Loucy (cell line): ENCODE measurements around the gene ZNF541.

Source experiments
- H2AFZ ChIP-seq: fragments of 200-600 bp; sonication (generic); 2 replicates; pipeline ENCODE4 v1.6.0; 2016; ENCODE audit warnings: antibody characterized with exemption, mild to moderate bottlenecking, low read length, moderate library complexity
- H3F3A ChIP-seq: fragments of 200-600 bp; 2 replicates; pipeline ENCODE4 v1.6.0; 2016; ENCODE audit warnings: antibody characterized with exemption, low read depth, mild to moderate bottlenecking
- H3K27me3 ChIP-seq: fragments of 200-600 bp; sonication (generic); 2 replicates; pipeline ENCODE4 v1.6.1; 2014; ENCODE audit warnings: low read length, mild to moderate bottlenecking; ENCODE audit not compliant: insufficient read depth, poor library complexity, severe bottlenecking
- H3K36me3 ChIP-seq: fragments of 200-600 bp; sonication (generic); 2 replicates; pipeline ENCODE4 v1.6.1; 2016; ENCODE audit warnings: low read length; ENCODE audit not compliant: insufficient read depth
- H3K4me1 ChIP-seq: fragments of 200-600 bp; sonication (generic); 2 replicates; pipeline ENCODE4 v1.5.1; 2014; ENCODE audit warnings: low read length, mild to moderate bottlenecking; ENCODE audit not compliant: insufficient read depth, poor library complexity, severe bottlenecking
- H3K4me2 ChIP-seq: fragments of 200-600 bp; sonication (generic); 2 replicates; pipeline ENCODE4 v1.6.0; 2014; ENCODE audit warnings: antibody characterized with exemption, low read length, low read depth, mild to moderate bottlenecking; ENCODE audit not compliant: poor library complexity, severe bottlenecking
- H3K4me3 ChIP-seq: fragments of 200-600 bp; sonication (generic); 2 replicates; pipeline ENCODE4 v1.5.1; 2014; ENCODE audit warnings: low read length, mild to moderate bottlenecking, mixed read lengths; ENCODE audit not compliant: poor library complexity, severe bottlenecking
- H3K79me2 ChIP-seq: fragments of 200-600 bp; sonication (generic); 2 replicates; pipeline ENCODE4 v1.6.1; 2014; ENCODE audit warnings: low read length; ENCODE audit not compliant: insufficient read depth
- H3K9ac ChIP-seq: fragments of 200-600 bp; sonication (generic); 2 replicates; pipeline ENCODE4 v1.6.0; 2014; ENCODE audit warnings: mild to moderate bottlenecking, low read depth, low read length, moderate library complexity; ENCODE audit not compliant: poor library complexity, severe bottlenecking
- H3K9me2 ChIP-seq: fragments of 200-600 bp; sonication (generic); replicated peaks from 2 replicates; pipeline ENCODE4 v1.6.1; 2016; ENCODE audit warnings: low read depth, low read length, mixed read lengths
- H3K9me3 ChIP-seq: fragments of 200-600 bp; sonication (generic); 2 replicates; pipeline ENCODE4 v1.6.1; 2014; ENCODE audit warnings: mild to moderate bottlenecking, antibody characterized with exemption, low read length, low read depth; ENCODE audit not compliant: insufficient read depth
- H4K20me1 ChIP-seq: fragments of 200-600 bp; sonication (generic); 2 replicates; pipeline ENCODE4 v1.6.0; 2014; ENCODE audit warnings: antibody characterized with exemption, low read length, mild to moderate bottlenecking; ENCODE audit not compliant: insufficient read depth, poor library complexity, severe bottlenecking
- EZH2phosphoT487 ChIP-seq: fragments of 200-600 bp; IDR thresholded peaks from 2 replicates; pipeline ENCODE4 v1.6.1; 2018; ENCODE audit warnings: antibody characterized with exemption, mild to moderate bottlenecking, moderate library complexity, borderline replicate concordance
- TF ChIP-seq, protein P1 (sequence below): fragments of 200-600 bp; sonication (generic); conservative IDR thresholded peaks from 2 replicates; pipeline ENCODE4 v1.5.1; 2014; ENCODE audit warnings: mild to moderate bottlenecking, antibody characterized with exemption, low read length

Gene ZNF541

DNA sequence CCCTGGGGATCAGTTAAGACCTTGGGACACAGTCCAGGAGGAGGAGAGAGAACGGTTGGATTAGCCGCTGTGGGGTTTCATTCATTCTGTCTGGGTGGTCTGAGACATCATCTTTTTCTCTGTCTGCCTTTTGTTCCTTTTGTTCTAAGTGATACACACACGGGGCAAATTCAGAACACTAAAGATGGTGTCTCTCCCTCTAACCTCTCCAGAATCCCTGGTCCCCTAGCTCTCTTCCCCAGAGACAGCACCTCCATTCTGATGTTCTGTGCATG, 41.0 kb upstream of the ZNF541 start:
- Histone ChIP-seq H3K27me3 (no peaks in the 10 kb centered on the region), H3K36me3 (no peaks in the 10 kb centered on the region), H2AFZ (no peak overlapping the region), H3K4me3 (no peak overlapping the region), H3K9me2 (no peaks in the 10 kb centered on the region), H3K9ac (no peak overlapping the region), H3F3A (no peaks in the 10 kb centered on the region), H4K20me1 (peaks cover 54% of the 10 kb centered on the region), H3K4me1 (peaks cover 12% of the 10 kb centered on the region), H3K79me2 (peaks cover 95% of the 10 kb centered on the region), H3K9me3 (no peaks in the 10 kb centered on the region), H3K4me2 (no peak overlapping the region)
- no peak for TF ChIP-seq EZH2phosphoT487
- TF ChIP-seq, protein P1, sequence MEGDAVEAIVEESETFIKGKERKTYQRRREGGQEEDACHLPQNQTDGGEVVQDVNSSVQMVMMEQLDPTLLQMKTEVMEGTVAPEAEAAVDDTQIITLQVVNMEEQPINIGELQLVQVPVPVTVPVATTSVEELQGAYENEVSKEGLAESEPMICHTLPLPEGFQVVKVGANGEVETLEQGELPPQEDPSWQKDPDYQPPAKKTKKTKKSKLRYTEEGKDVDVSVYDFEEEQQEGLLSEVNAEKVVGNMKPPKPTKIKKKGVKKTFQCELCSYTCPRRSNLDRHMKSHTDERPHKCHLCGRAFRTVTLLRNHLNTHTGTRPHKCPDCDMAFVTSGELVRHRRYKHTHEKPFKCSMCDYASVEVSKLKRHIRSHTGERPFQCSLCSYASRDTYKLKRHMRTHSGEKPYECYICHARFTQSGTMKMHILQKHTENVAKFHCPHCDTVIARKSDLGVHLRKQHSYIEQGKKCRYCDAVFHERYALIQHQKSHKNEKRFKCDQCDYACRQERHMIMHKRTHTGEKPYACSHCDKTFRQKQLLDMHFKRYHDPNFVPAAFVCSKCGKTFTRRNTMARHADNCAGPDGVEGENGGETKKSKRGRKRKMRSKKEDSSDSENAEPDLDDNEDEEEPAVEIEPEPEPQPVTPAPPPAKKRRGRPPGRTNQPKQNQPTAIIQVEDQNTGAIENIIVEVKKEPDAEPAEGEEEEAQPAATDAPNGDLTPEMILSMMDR, result no peak

DNA sequence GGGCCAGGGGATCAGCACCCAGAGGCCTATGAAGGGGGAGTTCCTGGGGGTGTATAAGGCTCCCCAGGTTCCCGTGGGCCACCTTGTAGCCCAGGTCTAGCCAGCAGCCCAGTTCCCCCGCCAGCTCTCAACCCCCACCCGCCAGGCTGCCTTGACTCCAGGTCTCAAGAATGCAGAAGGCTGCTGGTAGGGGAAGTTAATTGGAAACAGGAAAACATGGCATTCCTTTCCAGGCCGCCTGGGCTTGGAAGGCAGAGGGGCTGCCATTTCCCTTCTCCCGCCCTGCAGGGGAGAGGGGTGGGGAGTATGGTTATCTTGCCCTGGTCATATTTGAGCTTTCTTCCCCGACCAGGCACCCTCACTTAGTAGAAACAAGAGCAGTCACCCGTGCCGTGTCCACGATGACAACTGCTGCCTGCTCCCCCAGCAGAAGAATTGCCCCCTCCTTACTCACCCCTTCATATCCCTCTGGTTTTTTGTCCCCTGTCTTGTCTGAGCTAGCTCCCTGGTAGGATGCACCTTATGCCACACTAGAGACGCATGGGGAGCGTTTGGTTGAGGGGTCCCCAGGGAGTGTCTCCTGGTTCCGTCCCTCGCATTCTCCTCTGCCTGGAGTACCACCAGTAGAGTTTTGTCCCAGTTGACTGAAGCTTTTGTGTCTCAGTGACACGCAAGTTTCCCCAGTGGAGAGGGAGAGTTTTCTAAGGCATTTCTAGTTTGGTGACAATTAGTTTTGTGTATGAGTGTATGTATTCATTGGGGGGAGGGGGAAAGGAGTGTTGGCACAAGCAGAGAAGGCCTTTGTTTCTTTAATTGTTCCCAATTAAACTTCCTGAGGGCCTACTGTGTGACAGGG, 40.4 kb upstream of the ZNF541 start:
- no peak overlapping the region for H3K9ac ChIP-seq

DNA sequence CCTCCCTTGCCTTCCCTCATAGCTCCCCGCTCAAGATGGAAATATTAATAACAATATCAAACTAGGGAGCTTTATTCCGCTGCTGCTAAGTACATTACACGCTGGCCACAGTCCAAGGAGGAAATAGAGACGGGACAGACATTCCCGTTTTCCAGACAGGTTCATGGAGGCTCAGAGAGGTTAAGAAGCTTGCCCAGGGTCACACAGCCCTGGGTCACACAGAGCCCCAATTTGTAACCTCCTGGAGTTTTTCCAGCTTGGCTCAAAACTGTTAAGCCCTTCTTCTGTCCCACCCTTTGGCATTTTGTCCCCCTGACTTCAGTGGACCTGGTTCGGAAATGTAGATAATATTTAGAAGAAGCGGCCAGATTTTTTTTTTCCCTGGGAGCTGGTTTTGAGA, 38.0 kb upstream of the ZNF541 start:
- Histone ChIP-seq H3F3A (no peaks in the 10 kb centered on the region), H3K27me3 (no peaks in the 10 kb centered on the region), H4K20me1 (peaks cover 48% of the 10 kb centered on the region), H3K4me1 (peaks cover 16% of the 10 kb centered on the region), H2AFZ (no peak overlapping the region), H3K9me3 (no peaks in the 10 kb centered on the region), H3K36me3 (no peaks in the 10 kb centered on the region), H3K4me3 (peak overlapping the region; percentile 79), H3K9me2 (no peaks in the 10 kb centered on the region), H3K79me2 (peaks cover 79% of the 10 kb centered on the region), H3K4me2 (peak overlapping the region; percentile 86), H3K9ac (peak overlapping the region; percentile 90)
- TF ChIP-seq EZH2phosphoT487, result no peak
- TF ChIP-seq, protein P1, result no peak

More for the DNA sequence above, 40.4 kb upstream of the ZNF541 start:
- peaks cover 12% of the 10 kb centered on the region for H3K4me1 ChIP-seq
- H3K9me2 ChIP-seq, result no peaks in the 10 kb centered on the region
- no peaks in the 10 kb centered on the region for H3K27me3 ChIP-seq
- TF ChIP-seq EZH2phosphoT487, result no peak
- TF ChIP-seq, protein P1, result no peak
- H3K4me2 ChIP-seq, result no peak overlapping the region
- H3K9me3 ChIP-seq, result no peaks in the 10 kb centered on the region
- no peaks in the 10 kb centered on the region for H3F3A ChIP-seq
- peaks cover 54% of the 10 kb centered on the region for H4K20me1 ChIP-seq
- H3K4me3 ChIP-seq, result no peak overlapping the region
- H2AFZ ChIP-seq, result no peak overlapping the region
- peaks cover 90% of the 10 kb centered on the region for H3K79me2 ChIP-seq
- no peaks in the 10 kb centered on the region for H3K36me3 ChIP-seq
